MM.1S (cell line): ENCODE measurements around the gene SLC22A17.

ENCODE experiments used
- EZH2 ChIP-seq: fragments of 300-600 bp; sonication (generic); optimal IDR thresholded peaks from 2 replicates; pipeline ENCODE3; 2017; ENCODE audit warnings: low read depth, mild to moderate bottlenecking, antibody characterized with exemption, low read length, mixed read lengths
- EZH2phosphoT487 ChIP-seq: fragments of 300-600 bp; sonication (generic); IDR thresholded peaks from 2 replicates; pipeline ENCODE4 v1.6.1; 2018; ENCODE audit warnings: antibody characterized with exemption, low read length
- TF ChIP-seq, protein P1 (sequence below): fragments of 300-600 bp; sonication (generic); IDR thresholded peaks from 2 replicates; pipeline ENCODE4 v1.5.1; 2016; ENCODE audit warnings: antibody characterized with exemption, low read length, mixed read lengths

DNA sequence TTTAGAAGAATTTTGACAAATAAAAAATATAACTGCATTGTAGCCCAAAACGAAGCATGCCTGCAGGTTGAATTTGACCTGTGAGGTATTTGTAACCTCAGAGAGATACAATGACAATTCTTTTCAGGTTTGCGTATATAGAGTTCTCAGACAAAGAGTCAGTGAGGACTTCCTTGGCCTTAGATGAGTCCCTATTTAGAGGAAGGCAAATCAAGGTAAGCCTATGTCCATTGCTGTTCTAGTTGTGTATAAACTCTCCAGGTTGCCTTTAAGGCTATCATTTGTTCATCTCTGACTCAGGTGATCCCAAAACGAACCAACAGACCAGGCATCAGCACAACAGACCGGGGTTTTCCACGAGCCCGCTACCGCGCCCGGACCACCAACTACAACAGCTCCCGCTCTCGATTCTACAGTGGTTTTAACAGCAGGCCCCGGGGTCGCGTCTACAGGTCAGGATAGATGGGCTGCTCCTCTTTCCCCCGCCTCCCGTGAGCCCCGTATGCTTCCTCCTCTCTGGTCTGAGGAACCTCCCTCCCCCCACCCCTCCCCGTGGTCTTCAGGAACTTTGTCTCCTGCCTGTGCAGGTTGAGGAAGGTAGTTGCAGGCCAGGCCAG is 28.7 kb downstream of the SLC22A17 start:
- TF ChIP-seq, protein P1, sequence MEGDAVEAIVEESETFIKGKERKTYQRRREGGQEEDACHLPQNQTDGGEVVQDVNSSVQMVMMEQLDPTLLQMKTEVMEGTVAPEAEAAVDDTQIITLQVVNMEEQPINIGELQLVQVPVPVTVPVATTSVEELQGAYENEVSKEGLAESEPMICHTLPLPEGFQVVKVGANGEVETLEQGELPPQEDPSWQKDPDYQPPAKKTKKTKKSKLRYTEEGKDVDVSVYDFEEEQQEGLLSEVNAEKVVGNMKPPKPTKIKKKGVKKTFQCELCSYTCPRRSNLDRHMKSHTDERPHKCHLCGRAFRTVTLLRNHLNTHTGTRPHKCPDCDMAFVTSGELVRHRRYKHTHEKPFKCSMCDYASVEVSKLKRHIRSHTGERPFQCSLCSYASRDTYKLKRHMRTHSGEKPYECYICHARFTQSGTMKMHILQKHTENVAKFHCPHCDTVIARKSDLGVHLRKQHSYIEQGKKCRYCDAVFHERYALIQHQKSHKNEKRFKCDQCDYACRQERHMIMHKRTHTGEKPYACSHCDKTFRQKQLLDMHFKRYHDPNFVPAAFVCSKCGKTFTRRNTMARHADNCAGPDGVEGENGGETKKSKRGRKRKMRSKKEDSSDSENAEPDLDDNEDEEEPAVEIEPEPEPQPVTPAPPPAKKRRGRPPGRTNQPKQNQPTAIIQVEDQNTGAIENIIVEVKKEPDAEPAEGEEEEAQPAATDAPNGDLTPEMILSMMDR, result no peak
- TF ChIP-seq EZH2, result no peak
- no peak for TF ChIP-seq EZH2phosphoT487
